K562 (cell line): ENCODE data around the gene POMGNT2. TPM values are rescaled to one million over a fixed set of nuclear protein-coding genes. Genes with fewer than 3 reads are reported as not detected.
"Not testable (repeated sequence)": the region's sequence is repeated elsewhere in the genome, so short reads cannot be mapped to it uniquely, and the experiment has no call there.

Source experiments
- ATAC-seq: fragments of 200-7000 bp; cut with Tn5 transposase; 3 replicates; pipeline ENCODE4 v1.9.1; 2020; ENCODE audit warnings: moderate library complexity
- BruUV-seq: library from RNA; stranded (reverse); fragments of 400-500 nt; replicated peaks from 2 replicates; lab custom pipeline; 2021; lab: Mats Ljungman, UMichigan
- CTCF ChIA-PET: fragments of 300-600 bp; formaldehyde crosslinking; extraction: SDS; loops from one replicate; lab custom pipeline; 2021; ENCODE audit warnings: low intra/inter-chr PET ratio; lab: Yijun Ruan, JAX
- POLR2A ChIA-PET: fragments of 300-600, 350-650 bp; sonication (Branson Sonifier 250); formaldehyde crosslinking; extraction: SDS; loops from one replicate; lab custom pipeline; 2021; ENCODE audit warnings: antibody characterized with exemption, inconsistent platforms; lab: Yijun Ruan, JAX
- DNase-seq, 4 experiments: peaks; one replicate each; pipeline versions ENCODE4 v3.0.0 to v3.0.0-alpha.2; 2011 to 2018; ENCODE audit warnings: low spot score in 3 of 4, mixed read lengths in 3 of 4; ENCODE audit errors: extremely low read depth in 1 of 4
- FAIRE-seq: peaks from 2 replicates; lab custom pipeline; 2011; peaks lifted over from hg19 to GRCh38; lab: Jason Lieb, UNC
- H2AFZ ChIP-seq: 2 replicates; pipeline ENCODE4 v1.6.0; 2011; ENCODE audit warnings: low read depth, low read length, control low read depth, inconsistent platforms
- H3K27ac ChIP-seq: fragments of 200-600 bp; 3 replicates; pipeline ENCODE4 v1.8.0; 2011; ENCODE audit warnings: low read depth, mild to moderate bottlenecking, control low read depth, inconsistent platforms, low read length, moderate library complexity, mixed read lengths; ENCODE audit errors: extremely low read depth
- H3K27me3 ChIP-seq, 2 experiments: fragments of 300-600 bp in 1 of 2; 2 replicates in 1 of 2; 3 replicates in 1 of 2; pipeline versions ENCODE4 v1.6.0 to v1.8.0; 2011; ENCODE audit warnings: inconsistent platforms in 2 of 2, low read length in 2 of 2, mild to moderate bottlenecking in 1 of 2, mixed read lengths in 1 of 2, moderate library complexity in 1 of 2; ENCODE audit not compliant: control insufficient read depth in 2 of 2, insufficient read depth in 2 of 2
- H3K36me3 ChIP-seq: fragments of 300-600 bp; 3 replicates; pipeline ENCODE4 v1.8.0; 2011; ENCODE audit warnings: mild to moderate bottlenecking, low read length, inconsistent platforms; ENCODE audit not compliant: control insufficient read depth, insufficient read depth
- H3K4me1 ChIP-seq, 2 experiments: fragments of 200-600 bp in 1 of 2; replicated peaks in 1 of 2; 2 replicates in 1 of 2; 3 replicates in 1 of 2; pipeline versions ENCODE4 v1.5.1 to v1.8.0; 2011; ENCODE audit warnings: inconsistent platforms in 2 of 2, low read length in 2 of 2, mild to moderate bottlenecking in 1 of 2, mixed read lengths in 1 of 2, moderate library complexity in 1 of 2; ENCODE audit not compliant: control insufficient read depth in 2 of 2, insufficient read depth in 2 of 2
- H3K4me2 ChIP-seq: 2 replicates; pipeline ENCODE4 v1.6.1; 2011; ENCODE audit warnings: low read length, control low read depth, inconsistent platforms, mixed read lengths; ENCODE audit not compliant: insufficient read depth
- H3K4me3 ChIP-seq: fragments of 200-600 bp; sonication (generic), shearing (Covaris generic); 2 replicates; pipeline ENCODE4 v1.5.1; 2016; ENCODE audit warnings: control low read depth, inconsistent platforms
- H3K79me2 ChIP-seq: fragments of 200-600 bp; 3 replicates; pipeline ENCODE4 v1.8.0; 2011; ENCODE audit warnings: low read length, inconsistent platforms; ENCODE audit not compliant: control insufficient read depth, insufficient read depth
- H3K9ac ChIP-seq, 2 experiments: 2 replicates each; pipeline versions ENCODE4 v1.6.0 to v1.6.1; 2011; ENCODE audit warnings: low read depth in 2 of 2, low read length in 2 of 2, control low read depth in 1 of 2, inconsistent platforms in 1 of 2, mild to moderate bottlenecking in 1 of 2, mixed read lengths in 1 of 2; ENCODE audit not compliant: insufficient read depth in 1 of 2
- H3K9me1 ChIP-seq: one replicate; pipeline ENCODE4 v1.6.0; 2011; ENCODE audit warnings: inconsistent platforms, mild to moderate bottlenecking, low read length, moderate library complexity; ENCODE audit not compliant: control insufficient read depth, insufficient read depth
- H3K9me3 ChIP-seq: replicated peaks from 2 replicates; pipeline ENCODE4 v1.5.1; 2011; ENCODE audit warnings: low read depth, low read length, inconsistent platforms; ENCODE audit not compliant: control insufficient read depth, insufficient read depth
- H4K20me1 ChIP-seq: replicated peaks from 2 replicates; pipeline ENCODE4 v1.6.1; 2011; ENCODE audit warnings: low read length, inconsistent platforms, mixed read lengths; ENCODE audit not compliant: control insufficient read depth, insufficient read depth
- HDAC6 ChIP-seq: IDR thresholded peaks from 2 replicates; pipeline ENCODE4 v1.6.1; 2012; ENCODE audit warnings: low read depth, mild to moderate bottlenecking, control low read depth, inconsistent platforms, low read length, moderate library complexity
- MLX ChIP-seq, 2 experiments: fragments of 450-650 bp in 1 of 2; sonication (generic) in 1 of 2; formaldehyde crosslinking; conservative IDR thresholded peaks; 2 replicates each; pipeline versions ENCODE4 v1.4.0 to v1.8.1; 2020 to 2022; ENCODE audit warnings: mild to moderate bottlenecking in 1 of 2, missing genetic modification reagents in 1 of 2
- RBM25 ChIP-seq: fragments of 200-400 bp; formaldehyde crosslinking; IDR thresholded peaks from 2 replicates; pipeline ENCODE4 v1.6.1; 2018; ENCODE audit warnings: low read length, low read depth, moderate library complexity; ENCODE audit not compliant: severe bottlenecking
- STAT5A ChIP-seq: IDR thresholded peaks from 2 replicates; pipeline ENCODE4 v1.6.1; 2012; ENCODE audit warnings: low read length, inconsistent platforms, borderline replicate concordance
- ZNF121 ChIP-seq: sonication (generic); formaldehyde crosslinking; conservative IDR thresholded peaks from 2 replicates; pipeline ENCODE4 v1.8.0; 2022; ENCODE audit warnings: missing genetic modification reagents
- WGBS: fragments of 100-300 bp; shearing (Covaris generic); methylation state at CpG from one replicate; pipeline ENCODE4 v1.1.6; 2016; ENCODE audit warnings: low coverage, mixed read lengths; ENCODE audit not compliant: insufficient coverage; ENCODE audit errors: missing lambda C conversion rate; 5-methylcytosine and 5-hydroxymethylcytosine counted together
- in situ Hi-C: fragments of 300-500 bp; cut with MboI; formaldehyde crosslinking; loops from 4 replicates; pipeline ENCODE4 v1.15.0; 2018; ENCODE audit warnings: inconsistent platforms, mixed read lengths
- intact Hi-C: fragments of 100-400 bp; cut with micrococcal nuclease; formaldehyde crosslinking; loops from 2 replicates; pipeline ENCODE4 v1.14.2; 2022
- polyA plus RNA-seq, 8 experiments: library from polyadenylated mRNA; depleted of rRNA in 4 of 8; stranded (reverse) in 5 of 8; unstranded in 3 of 8; fragments of >200 nt; fragmentation: Nextera tagmentation in 2 of 8; fragmentation: Illumina TruSeq in 1 of 8; extraction: Ambion mirVana in 2 of 8; extraction: Trizol in 1 of 8; gene quantifications; 2 replicates each; pipeline versions ENCODE4 v1.2.1 to v1.2.3, GENCODE V29; 2011 to 2014; ENCODE audit warnings: inconsistent platforms in 1 of 8, missing spikeins in 1 of 8
- total RNA-seq, 7 experiments: library from RNA; depleted of rRNA in 6 of 7; stranded (reverse); fragments of >200 nt in 6 of 7; fragmentation: Illumina TruSeq in 2 of 7; extraction: Trizol in 2 of 7; gene quantifications; 2 replicates each; pipeline versions ENCODE4 v1.2.1 to v1.2.3, GENCODE V29; 2011 to 2021; ENCODE audit warnings: low replicate concordance in 1 of 7
- TF ChIP-seq, protein P1 (sequence below): fragments of 450-650 bp; formaldehyde crosslinking; IDR thresholded peaks from 2 replicates; pipeline ENCODE4 v1.4.0; 2022; ENCODE audit warnings: missing genetic modification characterization

The POMGNT2 gene
- total and polyA plus RNA-seq, 9 of the 15 experiments (the other 6 are each of a cell fraction or from before 2014, with no cell fraction given), result 0.65 to 14.1 (median 10.3) TPM

GRCh38 chr3:43070670-43071069 lies 35.2 kb downstream of the POMGNT2 start:
- H3K4me2 ChIP-seq, H3K36me3 ChIP-seq, H3K79me2 ChIP-seq, DNase-seq, H4K20me1 ChIP-seq, FAIRE-seq, H2AFZ ChIP-seq, ATAC-seq, BruUV-seq, H3K4me1 ChIP-seq, in situ Hi-C loops, H3K9me1 ChIP-seq, H3K27ac ChIP-seq, H3K9me3 ChIP-seq, CTCF ChIA-PET, H3K9ac ChIP-seq, H3K27me3 ChIP-seq, H3K4me3 ChIP-seq: not testable (repeated sequence)
- intact Hi-C loops, result loop anchor here (10.0 kb wide), 1 partner anchor 106 kb away; no protein-coding TSS in a partner anchor
- POLR2A ChIA-PET, result interaction anchor here (0.9 to 1.3 kb wide), 2 partner anchors 14 to 108 kb away, joined by 3 read pairs; no protein-coding TSS in a partner anchor
- TF ChIP-seq RBM25 (peak; percentile 57), ZNF121 (CRISPR knock-in tag) (0 out of 2 replicates have a peak, but pooled peaks have one; percentile 49)
- whole genome bisulfite sequencing, result 56% methylated on average over 4 of the region's 5 CpGs

DNA sequence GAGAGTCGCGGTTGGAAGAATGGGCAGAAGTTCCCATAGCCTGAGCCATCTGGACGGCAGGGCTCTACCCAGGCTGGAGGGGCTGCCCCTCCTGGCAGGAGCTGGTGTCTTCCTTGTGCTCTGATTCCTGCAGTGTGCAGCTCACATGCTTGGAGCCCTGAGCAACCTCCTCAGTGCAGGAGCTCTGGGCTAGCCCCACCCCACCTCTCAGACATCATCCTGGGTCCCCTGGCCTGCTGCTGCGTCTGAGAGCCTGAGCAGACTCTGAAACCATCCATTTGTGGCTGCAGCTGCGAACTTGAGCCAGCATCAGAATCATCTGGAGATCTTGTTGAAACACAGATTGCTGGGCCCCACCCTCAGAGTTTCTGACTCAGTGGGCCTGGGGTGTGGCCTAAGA lies 42.8 kb downstream of the POMGNT2 start:
- no peaks in the 10 kb centered on the region for H4K20me1 ChIP-seq
- H3K9ac ChIP-seq, result no peak overlapping the region
- H3K4me2 ChIP-seq, result no peak overlapping the region
- H3K9me3 ChIP-seq, result no peaks in the 10 kb centered on the region
- CTCF ChIA-PET, result no interaction called here
- in situ Hi-C loops, result no loop called here
- H3K4me3 ChIP-seq, result no peak overlapping the region
- no peak overlapping the region for H2AFZ ChIP-seq
- no peak overlapping the region for H3K27ac ChIP-seq
- H3K4me1 ChIP-seq, result peaks cover 3 to 7% of the 10 kb centered on the region in 2 experiments; a peak in 2 of 5 replicates
- no peak for ATAC-seq
- POLR2A ChIA-PET, result interaction anchor here (0.9 kb wide), 1 partner anchor 23 kb away, joined by 3 read pairs; no protein-coding TSS in a partner anchor
- no TSS peak for BruUV-seq
- 4% methylated on average over 5 of the region's 5 CpGs for WGBS
- H3K9me1 ChIP-seq, result no peaks in the 10 kb centered on the region
- no peaks in the 10 kb centered on the region for H3K79me2 ChIP-seq
- no peak for DNase-seq
- TF ChIP-seq, protein P1, sequence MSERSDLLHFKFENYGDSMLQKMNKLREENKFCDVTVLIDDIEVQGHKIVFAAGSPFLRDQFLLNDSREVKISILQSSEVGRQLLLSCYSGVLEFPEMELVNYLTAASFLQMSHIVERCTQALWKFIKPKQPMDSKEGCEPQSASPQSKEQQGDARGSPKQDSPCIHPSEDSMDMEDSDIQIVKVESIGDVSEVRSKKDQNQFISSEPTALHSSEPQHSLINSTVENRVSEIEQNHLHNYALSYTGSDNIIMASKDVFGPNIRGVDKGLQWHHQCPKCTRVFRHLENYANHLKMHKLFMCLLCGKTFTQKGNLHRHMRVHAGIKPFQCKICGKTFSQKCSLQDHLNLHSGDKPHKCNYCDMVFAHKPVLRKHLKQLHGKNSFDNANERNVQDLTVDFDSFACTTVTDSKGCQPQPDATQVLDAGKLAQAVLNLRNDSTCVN, result no peak
- no peak for TF ChIP-seq STAT5A
- no peak for TF ChIP-seq HDAC6
- no peak for TF ChIP-seq MLX (CRISPR knock-in tag; conservative IDR thresholded peaks at IDR 0.05)
- no peak for FAIRE-seq
- H3K36me3 ChIP-seq, result no peaks in the 10 kb centered on the region
- H3K27me3 ChIP-seq, result peaks cover 9 to 36% of the 10 kb centered on the region in 2 experiments; a peak in 3 of 5 replicates
- intact Hi-C loops, result no loop called here
